Measurements from ENCODE around the gene OR52E1. TPM values are rescaled to one million over a fixed set of nuclear protein-coding genes. Genes with fewer than 3 reads are reported as not detected.
"Not testable (repeated sequence)": the region's sequence is repeated elsewhere in the genome, so short reads cannot be mapped to it uniquely, and the experiment has no call there.

Gene OR52E1
- total RNA-seq, 2 donors from 2014 or later = not detected

DNA sequence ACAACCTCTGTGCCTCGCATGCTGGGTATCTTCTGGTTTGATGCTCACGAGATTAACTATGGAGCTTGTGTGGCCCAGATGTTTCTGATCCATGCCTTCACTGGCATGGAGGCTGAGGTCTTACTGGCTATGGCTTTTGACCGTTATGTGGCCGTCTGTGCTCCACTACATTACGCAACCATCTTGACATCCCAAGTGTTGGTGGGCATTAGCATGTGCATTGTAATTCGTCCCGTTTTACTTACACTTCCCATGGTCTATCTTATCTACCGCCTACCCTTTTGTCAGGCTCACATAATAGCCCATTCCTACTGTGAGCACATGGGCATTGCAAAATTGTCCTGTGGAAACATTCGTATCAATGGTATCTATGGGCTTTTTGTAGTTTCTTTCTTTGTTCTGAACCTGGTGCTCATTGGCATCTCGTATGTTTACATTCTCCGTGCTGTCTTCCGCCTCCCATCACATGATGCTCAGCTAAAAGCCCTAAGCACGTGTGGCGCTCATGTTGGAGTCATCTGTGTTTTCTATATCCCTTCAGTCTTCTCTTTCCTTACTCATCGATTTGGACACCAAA lies 22.5 kb upstream of the OR52E1 start:
- Mint-ChIP-seq H3K9me3 (no peaks in the 10 kb centered on the region), H3K27ac (no peak overlapping the region), H3K36me3 (ENCODE audit: low read depth) (no peaks in the 10 kb centered on the region), H3K27me3 (ENCODE audit: insufficient read depth) (no peaks in the 10 kb centered on the region), H3K4me1 (no peaks in the 10 kb centered on the region), H3K4me3 (no peak overlapping the region)
- Histone ChIP-seq H3K4me1 (ENCODE audit: control insufficient read depth, insufficient read depth, low read length) (no peaks in the 10 kb centered on the region), H3K9ac (ENCODE audit: extremely low read depth, low read length, poor library complexity, severe bottlenecking) (no peak overlapping the region), H3K4me3 (ENCODE audit: low read length) (no peak overlapping the region), H3K9me3 (ENCODE audit: control insufficient read depth, low read length) (no peaks in the 10 kb centered on the region), H3K27me3 (ENCODE audit: control insufficient read depth, insufficient read depth, low read length, poor library complexity, severe bottlenecking) (no peaks in the 10 kb centered on the region), H3K36me3 (ENCODE audit: control insufficient read depth, insufficient read depth, low read length) (no peaks in the 10 kb centered on the region), H3K27ac (ENCODE audit: low read depth, low read length) (no peak overlapping the region)
- WGBS, 2 experiments (ENCODE audit: insufficient coverage in 1 of 2, insufficient read length in 1 of 2) = 91% methylated on average over 15 of the region's 15 CpGs
- no peak for TF ChIP-seq CTCF (conservative IDR thresholded peaks at IDR 0.05)
- peak; percentile 33 for DNase-seq

GRCh38 chr11:5058679-5059078 lies 10.7 kb upstream of the OR52E1 start:
- DNase-seq; H3K4me1 ChIP-seq (ENCODE audit: control insufficient read depth, insufficient read depth, low read length); H3K27ac Mint-ChIP-seq; H3K4me3 Mint-ChIP-seq; H3K36me3 ChIP-seq (ENCODE audit: control insufficient read depth, insufficient read depth, low read length); H3K27ac ChIP-seq (ENCODE audit: low read depth, low read length); H3K27me3 ChIP-seq (ENCODE audit: control insufficient read depth, insufficient read depth, low read length, poor library complexity, severe bottlenecking); H3K36me3 Mint-ChIP-seq (ENCODE audit: low read depth); H3K9me3 Mint-ChIP-seq; H3K4me1 Mint-ChIP-seq; H3K4me3 ChIP-seq (ENCODE audit: low read length); H3K9ac ChIP-seq (ENCODE audit: extremely low read depth, low read length, poor library complexity, severe bottlenecking); H3K9me3 ChIP-seq (ENCODE audit: control insufficient read depth, low read length); H3K27me3 Mint-ChIP-seq (ENCODE audit: insufficient read depth): not testable (repeated sequence)
- 95% methylated on average over 5 of the region's 5 CpGs; no CpG with 5 or more reads in 1 of the 2 experiments for WGBS, 2 experiments (ENCODE audit: insufficient coverage in 1 of 2, insufficient read length in 1 of 2)

DNA sequence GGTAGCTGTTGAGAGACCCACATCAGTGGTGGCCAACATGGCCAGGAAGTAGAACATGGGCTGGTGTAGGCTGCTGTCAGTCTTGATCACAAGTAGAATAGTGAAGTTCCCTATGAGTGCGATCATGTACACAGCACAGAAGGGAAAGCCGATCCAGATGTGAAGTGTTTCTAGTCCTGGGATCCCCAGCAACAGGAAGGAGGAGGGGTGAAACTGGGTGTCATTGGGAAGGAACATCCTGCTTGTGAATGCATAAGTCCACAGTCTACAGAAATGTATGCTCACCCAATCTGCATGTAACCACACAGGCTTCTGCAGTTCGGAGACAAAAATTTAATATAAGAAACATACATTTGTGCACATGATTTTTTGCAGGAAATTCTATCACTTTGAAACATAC lies 10.0 kb upstream of the OR52E1 start, which contains the start of gene OR52E2:
TSS of gene OR52E2 (minus strand) at position 237 of the 400 bp plus-strand sequence. CDS start at position 237, 0 bp downstream.
- DNase-seq = no peak
- H3K4me3 ChIP-seq (ENCODE audit: low read length) = no peak within 1 kb of the TSS
- no peak for TF ChIP-seq CTCF (conservative IDR thresholded peaks at IDR 0.05)
- Mint-ChIP-seq H3K36me3 (ENCODE audit: low read depth) (no peaks in the 10 kb centered on the region), H3K9me3 (no peaks in the 10 kb centered on the region), H3K4me1 (peaks cover 10% of the 10 kb centered on the region), H3K27ac (no peak within 1 kb of the TSS), H3K27me3 (ENCODE audit: insufficient read depth) (no peaks in the 10 kb centered on the region), H3K4me3 (no peak within 1 kb of the TSS)
- no peaks in the 10 kb centered on the region for H3K9me3 ChIP-seq (ENCODE audit: control insufficient read depth, low read length)
- 99% methylated on average over 3 of the region's 3 CpGs; no CpG with 5 or more reads in 1 of the 2 experiments for WGBS, 2 experiments (ENCODE audit: insufficient coverage in 1 of 2, insufficient read length in 1 of 2)
- no peak within 1 kb of the TSS for H3K9ac ChIP-seq (ENCODE audit: extremely low read depth, low read length, poor library complexity, severe bottlenecking)
- H3K4me1 ChIP-seq (ENCODE audit: control insufficient read depth, insufficient read depth, low read length) = no peaks in the 10 kb centered on the region
- H3K27ac ChIP-seq (ENCODE audit: low read depth, low read length) = no peak within 1 kb of the TSS
- no peaks in the 10 kb centered on the region for H3K36me3 ChIP-seq (ENCODE audit: control insufficient read depth, insufficient read depth, low read length)
- no peaks in the 10 kb centered on the region for H3K27me3 ChIP-seq (ENCODE audit: control insufficient read depth, insufficient read depth, low read length, poor library complexity, severe bottlenecking)

- Histone ChIP-seq H3K9me3 (ENCODE audit: control insufficient read depth, low read length) (no peaks in the 10 kb centered on the region), H3K4me1 (ENCODE audit: control insufficient read depth, insufficient read depth, low read length) (no peaks in the 10 kb centered on the region), H3K36me3 (ENCODE audit: control insufficient read depth, insufficient read depth, low read length) (no peaks in the 10 kb centered on the region), H3K27ac (ENCODE audit: low read depth, low read length) (no peak overlapping the region), H3K27me3 (ENCODE audit: control insufficient read depth, insufficient read depth, low read length, poor library complexity, severe bottlenecking) (no peaks in the 10 kb centered on the region), H3K9ac (ENCODE audit: extremely low read depth, low read length, poor library complexity, severe bottlenecking) (no peak overlapping the region), H3K4me3 (ENCODE audit: low read length) (no peak overlapping the region)
- no peak overlapping the region for H3K27ac Mint-ChIP-seq
- no peaks in the 10 kb centered on the region for H3K9me3 Mint-ChIP-seq
- H3K27me3 Mint-ChIP-seq (ENCODE audit: insufficient read depth) = no peaks in the 10 kb centered on the region
- no peaks in the 10 kb centered on the region for H3K36me3 Mint-ChIP-seq (ENCODE audit: low read depth)
- WGBS, 2 experiments (ENCODE audit: insufficient coverage in 1 of 2, insufficient read length in 1 of 2) = 80 to 83% methylated on average over 1 of the region's 1 CpG
- DNase-seq = no peak
- no peak for TF ChIP-seq CTCF (conservative IDR thresholded peaks at IDR 0.05)
- H3K4me1 Mint-ChIP-seq = peaks cover 17% of the 10 kb centered on the region
- H3K4me3 Mint-ChIP-seq = no peak overlapping the region
Measured at GRCh38 chr11:5065027-5065426, 4.3 kb upstream of the OR52E1 start.
